ENCODE data around the gene SRRM3. TPM values are rescaled to one million over a fixed set of nuclear protein-coding genes. Genes with fewer than 3 reads are reported as not detected.

Gene SRRM3
- total and polyA plus RNA-seq, 10 donors, result 0.23 to 1.6 (median 0.93) TPM; not detected in 1

DNA sequence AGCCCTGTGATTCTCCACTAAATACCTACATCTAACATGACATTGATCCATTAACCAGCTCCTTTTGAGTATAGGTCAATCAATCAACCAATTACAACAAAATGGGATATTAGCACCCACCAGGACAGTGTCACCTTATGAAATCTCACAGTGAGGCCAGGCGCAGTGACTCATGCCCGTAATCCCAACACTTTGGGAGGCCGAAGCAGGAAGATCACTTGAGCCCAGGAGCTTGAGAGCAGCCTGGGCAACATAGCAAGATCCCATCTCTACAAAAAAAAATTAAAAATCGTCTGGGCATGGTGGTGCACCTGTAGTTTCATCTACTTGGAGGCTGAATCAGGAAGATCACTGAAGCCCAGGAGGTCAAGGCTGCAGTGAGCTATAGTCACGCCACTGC is 28.5 kb downstream of the SRRM3 start:
- Histone ChIP-seq H3K4me1 (peaks cover 0 to 9% (median 6%) of the 10 kb centered on the region in 6 donors), H3K36me3 (no peaks in the 10 kb centered on the region), H3K9me3 (no peaks in the 10 kb centered on the region), H3K27ac (no peak overlapping the region), H3K27me3 (replicated peaks in 1 of 7) (peaks cover 0 to 100% (median 36%) of the 10 kb centered on the region in 7 donors), H3K4me3 (no peak overlapping the region)
- TF ChIP-seq POLR2A (IDR thresholded peaks at IDR 0.05), result no peak
- no peak for TF ChIP-seq CTCF (IDR thresholded peaks at IDR 0.05 in 8 of 11, conservative IDR thresholded peaks at IDR 0.05 in 3 of 11)
- no peak for TF ChIP-seq POLR2AphosphoS5 (IDR thresholded peaks at IDR 0.05)
- WGBS, 5 donors, result 67 to 84% (median 80%) methylated on average over 5 of the region's 5 CpGs
- no peak for DNase-seq
- intact Hi-C loops (cut with DNase I; ENCODE audit: low total_unique reads), result no loop called here

DNA sequence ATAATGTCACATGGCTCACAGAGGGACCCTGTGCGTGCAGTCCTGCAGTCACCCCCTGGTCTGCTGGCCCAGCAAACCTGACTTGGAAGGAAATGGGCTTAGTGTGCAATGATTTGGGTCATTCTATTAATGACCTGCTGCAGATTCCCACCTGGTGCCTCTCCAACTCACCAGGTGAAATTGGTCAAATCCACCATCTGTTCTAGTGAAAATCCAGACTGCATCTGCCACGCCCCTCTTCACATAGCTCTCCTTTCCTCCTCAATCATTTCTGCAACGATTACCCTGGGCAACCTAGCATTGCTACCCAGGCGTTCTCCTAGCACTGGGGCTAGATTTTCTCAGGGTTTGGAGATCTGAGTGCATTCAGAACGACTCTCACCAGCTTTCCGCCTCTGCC is 29.4 kb downstream of the SRRM3 start:
- no peak overlapping the region for H3K27ac ChIP-seq
- H3K4me3 ChIP-seq, result no peak overlapping the region
- DNase-seq, result no peak
- peaks cover 0 to 100% (median 37%) of the 10 kb centered on the region in 7 donors for H3K27me3 ChIP-seq (replicated peaks in 1 of 7)
- TF ChIP-seq POLR2A (IDR thresholded peaks at IDR 0.05) (no peak), CTCF (IDR thresholded peaks at IDR 0.05 in 8 of 11, conservative IDR thresholded peaks at IDR 0.05 in 3 of 11) (no peak), POLR2AphosphoS5 (IDR thresholded peaks at IDR 0.05) (no peak)
- no peaks in the 10 kb centered on the region for H3K9me3 ChIP-seq
- H3K36me3 ChIP-seq, result no peaks in the 10 kb centered on the region
- H3K4me1 ChIP-seq, result peaks cover 0 to 11% (median 7%) of the 10 kb centered on the region in 6 donors
- intact Hi-C loops (cut with DNase I; ENCODE audit: low total_unique reads), result no loop called here
- 65 to 74% (median 66%) methylated on average over 6 of the region's 6 CpGs for WGBS, 5 donors

- intact Hi-C loops (cut with DNase I; ENCODE audit: low total_unique reads), result no loop called here
- 39 to 48% (median 42%) methylated on average over 9 of the region's 9 CpGs for WGBS, 5 donors
- H3K4me3 ChIP-seq, result no peak overlapping the region
- H3K36me3 ChIP-seq, result no peaks in the 10 kb centered on the region
- peaks cover 0 to 11% (median 7%) of the 10 kb centered on the region in 6 donors for H3K4me1 ChIP-seq
- no peak overlapping the region for H3K27ac ChIP-seq
- TF ChIP-seq CTCF (IDR thresholded peaks at IDR 0.05 in 8 of 11, conservative IDR thresholded peaks at IDR 0.05 in 3 of 11) (no peak), POLR2A (IDR thresholded peaks at IDR 0.05) (no peak), POLR2AphosphoS5 (IDR thresholded peaks at IDR 0.05) (no peak)
- H3K27me3 ChIP-seq (replicated peaks in 1 of 7), result peaks cover 0 to 100% (median 32%) of the 10 kb centered on the region in 7 donors
- no peaks in the 10 kb centered on the region for H3K9me3 ChIP-seq
- DNase-seq, result no peak
Observed at GRCh38 chr7:76231583-76231982, 29.9 kb downstream of the SRRM3 start.

GRCh38 chr7:76232698-76233097 is 31.0 kb downstream of the SRRM3 start:
- H3K27ac ChIP-seq, result no peak overlapping the region
- 66 to 78% (median 70%) methylated on average over 10 of the region's 10 CpGs for WGBS, 5 donors
- no peaks in the 10 kb centered on the region for H3K9me3 ChIP-seq
- H3K27me3 ChIP-seq (replicated peaks in 1 of 7), result peaks cover 0 to 100% (median 30%) of the 10 kb centered on the region in 7 donors
- peaks cover 0 to 11% (median 7%) of the 10 kb centered on the region in 6 donors for H3K4me1 ChIP-seq
- no peak for TF ChIP-seq CTCF (IDR thresholded peaks at IDR 0.05 in 8 of 11, conservative IDR thresholded peaks at IDR 0.05 in 3 of 11)
- no peak for TF ChIP-seq POLR2A (IDR thresholded peaks at IDR 0.05)
- no peak for TF ChIP-seq POLR2AphosphoS5 (IDR thresholded peaks at IDR 0.05)
- no peak overlapping the region for H3K4me3 ChIP-seq
- intact Hi-C loops (cut with DNase I; ENCODE audit: low total_unique reads), result no loop called here
- no peaks in the 10 kb centered on the region for H3K36me3 ChIP-seq
- no peak for DNase-seq
